ENCODE data around the gene SENP1.

Gene SENP1

DNA sequence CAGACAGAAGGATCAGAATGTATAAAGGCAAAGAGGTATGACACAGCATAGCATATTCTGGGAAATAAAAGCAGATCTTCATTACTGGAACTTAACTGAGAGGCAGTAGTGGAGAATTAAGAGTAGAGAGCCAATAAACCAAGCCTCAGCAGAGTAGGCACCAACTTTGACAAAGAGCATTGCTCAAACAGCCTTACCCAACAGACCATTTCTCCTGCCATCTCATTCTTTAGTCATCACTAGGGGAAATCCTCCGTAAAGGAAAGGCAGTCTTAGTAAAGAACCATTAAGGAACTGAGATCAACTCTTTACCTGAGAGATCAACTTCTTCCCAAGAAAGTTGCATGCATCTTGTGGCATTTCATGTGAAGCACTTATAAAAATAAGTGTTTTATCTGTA lies 36.6 kb downstream of the SENP1 start:
- no peak for DNase-seq

DNA sequence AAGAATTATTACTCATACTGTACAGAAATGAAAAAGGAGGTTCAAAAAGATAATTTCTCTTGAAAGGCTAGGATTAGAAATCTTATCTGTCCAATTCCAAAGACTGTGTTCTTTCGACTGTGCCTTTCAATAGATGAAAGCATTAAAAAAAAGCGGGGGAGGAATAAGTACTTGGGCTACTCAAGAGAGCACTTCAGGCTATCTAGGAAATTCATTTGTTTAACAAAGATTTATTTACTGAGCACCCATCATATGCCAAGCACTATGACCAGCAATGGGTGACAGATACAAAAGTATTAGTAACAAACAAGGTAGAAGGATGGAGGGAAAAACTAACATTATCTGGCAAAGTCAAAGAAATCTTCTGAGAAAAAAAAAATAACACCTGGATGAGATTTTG lies 37.4 kb downstream of the SENP1 start:
- TF ChIP-seq, protein P1, sequence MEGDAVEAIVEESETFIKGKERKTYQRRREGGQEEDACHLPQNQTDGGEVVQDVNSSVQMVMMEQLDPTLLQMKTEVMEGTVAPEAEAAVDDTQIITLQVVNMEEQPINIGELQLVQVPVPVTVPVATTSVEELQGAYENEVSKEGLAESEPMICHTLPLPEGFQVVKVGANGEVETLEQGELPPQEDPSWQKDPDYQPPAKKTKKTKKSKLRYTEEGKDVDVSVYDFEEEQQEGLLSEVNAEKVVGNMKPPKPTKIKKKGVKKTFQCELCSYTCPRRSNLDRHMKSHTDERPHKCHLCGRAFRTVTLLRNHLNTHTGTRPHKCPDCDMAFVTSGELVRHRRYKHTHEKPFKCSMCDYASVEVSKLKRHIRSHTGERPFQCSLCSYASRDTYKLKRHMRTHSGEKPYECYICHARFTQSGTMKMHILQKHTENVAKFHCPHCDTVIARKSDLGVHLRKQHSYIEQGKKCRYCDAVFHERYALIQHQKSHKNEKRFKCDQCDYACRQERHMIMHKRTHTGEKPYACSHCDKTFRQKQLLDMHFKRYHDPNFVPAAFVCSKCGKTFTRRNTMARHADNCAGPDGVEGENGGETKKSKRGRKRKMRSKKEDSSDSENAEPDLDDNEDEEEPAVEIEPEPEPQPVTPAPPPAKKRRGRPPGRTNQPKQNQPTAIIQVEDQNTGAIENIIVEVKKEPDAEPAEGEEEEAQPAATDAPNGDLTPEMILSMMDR (IDR thresholded peaks at IDR 0.05; ENCODE audit: low read depth, low read length): no peak
- no peak overlapping the region for H3K27ac ChIP-seq
- no peak for DNase-seq
- peaks cover 75% of the 10 kb centered on the region for H3K36me3 ChIP-seq
- H3K9me3 ChIP-seq (ENCODE audit: severe bottlenecking): no peaks in the 10 kb centered on the region
- H3K27me3 ChIP-seq (ENCODE audit: insufficient read depth, low read depth, severe bottlenecking): no peaks in the 10 kb centered on the region
- no peak overlapping the region for H3K4me3 ChIP-seq (ENCODE audit: low read depth, low read length)

More for the DNA sequence above, 36.6 kb downstream of the SENP1 start:
- TF ChIP-seq, protein P1 (IDR thresholded peaks at IDR 0.05; ENCODE audit: low read depth, low read length): no peak
- Histone ChIP-seq H3K27ac (no peak overlapping the region), H3K36me3 (peaks cover 75% of the 10 kb centered on the region), H3K4me3 (ENCODE audit: low read depth, low read length) (no peak overlapping the region), H3K27me3 (ENCODE audit: insufficient read depth, low read depth, severe bottlenecking) (no peaks in the 10 kb centered on the region), H3K9me3 (ENCODE audit: severe bottlenecking) (no peaks in the 10 kb centered on the region)

DNA sequence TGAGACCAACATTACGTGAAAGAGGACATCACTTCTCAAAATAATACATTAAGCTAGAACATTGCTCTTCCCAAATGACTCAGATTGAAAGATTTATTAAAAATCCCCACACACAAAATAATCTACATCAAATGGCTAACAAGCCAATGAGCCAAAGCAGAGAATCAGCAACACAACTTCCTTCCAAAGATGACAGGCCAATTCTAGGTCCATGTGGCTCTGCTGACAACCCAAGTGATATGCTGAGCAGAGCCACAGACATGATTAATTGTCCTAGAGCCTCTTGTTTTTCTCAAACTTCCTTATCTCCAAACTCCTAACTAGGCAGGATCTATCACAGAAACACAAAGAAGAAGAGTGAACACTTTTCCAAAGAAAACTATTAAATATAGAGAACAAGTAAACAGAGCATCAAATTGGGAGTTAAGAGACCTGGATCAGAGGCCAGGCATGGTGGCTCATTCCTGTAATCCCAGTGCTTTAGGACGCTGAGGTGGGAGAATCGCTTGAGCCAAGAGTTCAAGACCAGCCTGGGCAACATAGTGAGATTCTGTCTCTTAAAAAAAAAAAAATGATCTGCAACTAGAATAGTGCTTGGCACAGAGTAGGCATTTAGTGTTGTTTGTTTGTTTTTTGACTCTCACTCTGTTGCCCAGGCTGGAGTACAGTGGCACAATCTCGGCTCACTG lies 38.5 kb downstream of the SENP1 start:
- no peak for DNase-seq
- H3K4me3 ChIP-seq (ENCODE audit: low read depth, low read length): no peak overlapping the region
- H3K36me3 ChIP-seq: peaks cover 80% of the 10 kb centered on the region
- no peaks in the 10 kb centered on the region for H3K9me3 ChIP-seq (ENCODE audit: severe bottlenecking)
- H3K27me3 ChIP-seq (ENCODE audit: insufficient read depth, low read depth, severe bottlenecking): no peaks in the 10 kb centered on the region
- H3K27ac ChIP-seq: no peak overlapping the region
- TF ChIP-seq, protein P1 (IDR thresholded peaks at IDR 0.05; ENCODE audit: low read depth, low read length): no peak

DNA sequence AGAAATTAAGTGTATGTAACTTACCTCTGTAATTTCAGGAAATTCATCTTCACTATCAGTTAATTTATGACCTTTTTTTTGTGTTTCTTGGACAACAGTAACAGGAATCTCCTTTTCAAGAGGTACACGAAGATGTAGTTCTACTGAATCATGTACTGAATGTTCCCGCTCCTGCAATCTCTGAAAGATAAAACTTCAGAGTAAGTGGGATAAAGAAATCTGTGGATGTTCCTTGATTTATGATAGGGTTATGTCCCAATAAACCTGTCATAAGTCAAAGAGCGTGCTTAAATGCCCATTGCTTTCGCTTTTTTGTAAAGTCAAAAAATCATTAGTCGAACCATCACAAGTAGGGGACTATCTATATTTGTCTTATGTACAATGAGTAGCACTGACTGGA lies 40.8 kb downstream of the SENP1 start:
- no peak overlapping the region for H3K27ac ChIP-seq
- TF ChIP-seq, protein P1 (IDR thresholded peaks at IDR 0.05; ENCODE audit: low read depth, low read length): no peak
- DNase-seq: no peak
- H3K4me3 ChIP-seq (ENCODE audit: low read depth, low read length): no peak overlapping the region
- H3K9me3 ChIP-seq (ENCODE audit: severe bottlenecking): no peaks in the 10 kb centered on the region
- peaks cover 81% of the 10 kb centered on the region for H3K36me3 ChIP-seq
- H3K27me3 ChIP-seq (ENCODE audit: insufficient read depth, low read depth, severe bottlenecking): no peaks in the 10 kb centered on the region

DNA sequence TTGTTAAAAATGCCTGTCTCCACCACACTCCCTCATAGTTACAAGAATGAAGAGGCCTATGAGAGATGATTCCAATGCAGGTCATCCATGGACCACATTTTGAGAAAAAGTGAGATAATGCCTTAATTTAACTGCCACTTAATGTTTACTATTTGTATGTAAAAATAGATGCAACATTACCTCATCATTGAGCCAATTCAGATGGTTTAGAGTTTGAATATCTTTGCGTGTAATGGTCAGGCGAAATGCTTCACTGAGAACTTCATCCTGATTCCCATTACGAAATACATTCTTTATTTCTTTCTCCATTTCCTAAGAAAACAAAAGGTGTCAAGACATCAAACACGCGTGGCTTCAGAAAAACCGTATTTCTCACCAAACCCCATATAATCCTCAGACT lies 42.3 kb downstream of the SENP1 start:
- H3K27ac ChIP-seq: no peak overlapping the region
- H3K27me3 ChIP-seq (ENCODE audit: insufficient read depth, low read depth, severe bottlenecking): no peaks in the 10 kb centered on the region
- TF ChIP-seq, protein P1 (IDR thresholded peaks at IDR 0.05; ENCODE audit: low read depth, low read length): no peak
- no peaks in the 10 kb centered on the region for H3K9me3 ChIP-seq (ENCODE audit: severe bottlenecking)
- DNase-seq: no peak
- H3K36me3 ChIP-seq: peaks cover 88% of the 10 kb centered on the region
- no peak overlapping the region for H3K4me3 ChIP-seq (ENCODE audit: low read depth, low read length)
